Endothelial cell of umbilical vein (primary cell): Measurements from ENCODE around the gene GBX2.

Experiments used
- EZH2 ChIP-seq: IDR thresholded peaks from 2 replicates; pipeline ENCODE4 v1.6.1; 2012; ENCODE audit warnings: borderline replicate concordance, low read depth, mild to moderate bottlenecking, moderate library complexity, low read length, inconsistent platforms; ENCODE audit not compliant: severe bottlenecking
- FOS ChIP-seq: IDR thresholded peaks from 2 replicates; pipeline ENCODE4 v1.6.1; 2011; ENCODE audit warnings: mild to moderate bottlenecking, low read length, moderate library complexity, borderline replicate concordance; ENCODE audit not compliant: insufficient read depth
- GATA2 ChIP-seq: IDR thresholded peaks from 2 replicates; pipeline ENCODE4 v1.7.0; 2011; ENCODE audit warnings: low read depth, mild to moderate bottlenecking, moderate library complexity, mixed read lengths, low read length; ENCODE audit not compliant: insufficient read length, insufficient read depth
- MYC ChIP-seq: IDR thresholded peaks from one replicate; pipeline ENCODE4 v1.6.1; 2011; ENCODE audit warnings: mild to moderate bottlenecking, low read depth, low read length
- POLR2A ChIP-seq: IDR thresholded peaks from 2 replicates; pipeline ENCODE4 v1.6.1; 2012; ENCODE audit warnings: low read depth, mild to moderate bottlenecking, control low read depth, low read length
- POLR2AphosphoS5 ChIP-seq: IDR thresholded peaks from 2 replicates; pipeline ENCODE4 v1.6.1; 2012; ENCODE audit warnings: low read depth, mild to moderate bottlenecking, control low read depth, low read length, moderate library complexity; ENCODE audit not compliant: insufficient read depth
- TF ChIP-seq, protein P1 (sequence below), 2 donors: IDR thresholded peaks; 1 replicate in 1 of 2; 2 replicates in 1 of 2; pipeline ENCODE4 v1.5.1; 2011; ENCODE audit warnings: low read length in 2 of 2, mild to moderate bottlenecking in 2 of 2, moderate library complexity in 2 of 2, control low read depth in 1 of 2, inconsistent platforms in 1 of 2, low read depth in 1 of 2; ENCODE audit not compliant: insufficient read depth in 1 of 2; ENCODE audit errors: extremely low read depth in 1 of 2

DNA sequence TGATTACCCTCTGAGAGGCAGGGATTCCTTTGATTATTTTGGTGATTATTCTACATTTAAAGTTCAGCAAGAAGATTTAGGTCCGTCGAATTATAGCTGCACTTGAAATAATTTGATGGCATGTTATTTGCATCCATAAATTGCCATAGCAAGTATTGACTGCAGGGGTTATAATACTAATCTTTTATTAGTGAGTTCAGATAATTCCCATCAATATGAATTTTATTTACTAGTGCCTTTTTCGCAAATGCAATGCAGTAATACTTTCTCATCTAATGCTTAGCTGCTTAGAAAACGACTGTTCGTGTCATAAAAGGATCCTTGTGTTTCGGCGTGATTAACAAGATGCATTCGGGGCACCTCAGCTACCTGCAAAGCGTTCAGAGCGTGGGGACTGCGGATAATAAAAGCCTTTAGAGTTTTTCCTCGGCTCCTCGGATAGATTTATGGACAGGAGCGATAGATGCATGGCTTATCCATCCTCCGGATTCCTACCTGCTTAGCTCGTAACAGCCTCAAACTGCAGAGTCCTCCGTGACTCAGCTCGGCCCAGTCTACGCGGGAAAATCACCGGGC, 2.5 kb upstream of the GBX2 start:
- no peak for TF ChIP-seq POLR2A
- TF ChIP-seq, protein P1, sequence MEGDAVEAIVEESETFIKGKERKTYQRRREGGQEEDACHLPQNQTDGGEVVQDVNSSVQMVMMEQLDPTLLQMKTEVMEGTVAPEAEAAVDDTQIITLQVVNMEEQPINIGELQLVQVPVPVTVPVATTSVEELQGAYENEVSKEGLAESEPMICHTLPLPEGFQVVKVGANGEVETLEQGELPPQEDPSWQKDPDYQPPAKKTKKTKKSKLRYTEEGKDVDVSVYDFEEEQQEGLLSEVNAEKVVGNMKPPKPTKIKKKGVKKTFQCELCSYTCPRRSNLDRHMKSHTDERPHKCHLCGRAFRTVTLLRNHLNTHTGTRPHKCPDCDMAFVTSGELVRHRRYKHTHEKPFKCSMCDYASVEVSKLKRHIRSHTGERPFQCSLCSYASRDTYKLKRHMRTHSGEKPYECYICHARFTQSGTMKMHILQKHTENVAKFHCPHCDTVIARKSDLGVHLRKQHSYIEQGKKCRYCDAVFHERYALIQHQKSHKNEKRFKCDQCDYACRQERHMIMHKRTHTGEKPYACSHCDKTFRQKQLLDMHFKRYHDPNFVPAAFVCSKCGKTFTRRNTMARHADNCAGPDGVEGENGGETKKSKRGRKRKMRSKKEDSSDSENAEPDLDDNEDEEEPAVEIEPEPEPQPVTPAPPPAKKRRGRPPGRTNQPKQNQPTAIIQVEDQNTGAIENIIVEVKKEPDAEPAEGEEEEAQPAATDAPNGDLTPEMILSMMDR (IDR thresholded peaks at IDR 0.05; ENCODE audit: extremely low read depth in 1 of 2, insufficient read depth in 1 of 2, low read depth in 1 of 2, low read length in 2 of 2): no peak
- no peak for TF ChIP-seq EZH2
- TF ChIP-seq MYC: no peak
- no peak for TF ChIP-seq POLR2AphosphoS5
- TF ChIP-seq GATA2: no peak
- TF ChIP-seq FOS: no peak
